GM23338 (cell line): ENCODE results near the gene PBX3.

ENCODE experiments used
- CTCF ChIP-seq, 2 experiments: fragments of 200-600 bp in 1 of 2; sonication (generic) in 1 of 2; conservative IDR thresholded peaks; 2 replicates each; pipeline versions ENCODE4 v1.5.1 to v1.6.1; 2016 to 2017; ENCODE audit warnings: antibody characterized with exemption in 2 of 2, low read depth in 2 of 2, mild to moderate bottlenecking in 2 of 2, moderate library complexity in 1 of 2
- EZH2 ChIP-seq: fragments of 200-600 bp; sonication (generic); IDR thresholded peaks from one replicate; pipeline ENCODE4 v1.8.0; 2017; ENCODE audit warnings: antibody characterized with exemption, mild to moderate bottlenecking, low read depth; ENCODE audit not compliant: unreplicated experiment
- EZH2phosphoT487 ChIP-seq: fragments of 200-600 bp; sonication (generic); IDR thresholded peaks from one replicate; pipeline ENCODE4 v1.8.1; 2018; ENCODE audit warnings: antibody characterized with exemption; ENCODE audit not compliant: unreplicated experiment
- JUNB ChIP-seq: IDR thresholded peaks from one replicate; pipeline ENCODE4 v1.6.1; 2016; ENCODE audit warnings: antibody characterized with exemption; ENCODE audit not compliant: unreplicated experiment
- POLR2AphosphoS5 ChIP-seq: IDR thresholded peaks from 2 replicates; pipeline ENCODE4 v1.6.1; 2016; ENCODE audit warnings: antibody characterized with exemption, low read depth
- TF ChIP-seq, protein P1 (sequence below): IDR thresholded peaks from one replicate; pipeline ENCODE4 v1.6.1; 2018; ENCODE audit warnings: antibody characterized with exemption; ENCODE audit not compliant: unreplicated experiment

DNA sequence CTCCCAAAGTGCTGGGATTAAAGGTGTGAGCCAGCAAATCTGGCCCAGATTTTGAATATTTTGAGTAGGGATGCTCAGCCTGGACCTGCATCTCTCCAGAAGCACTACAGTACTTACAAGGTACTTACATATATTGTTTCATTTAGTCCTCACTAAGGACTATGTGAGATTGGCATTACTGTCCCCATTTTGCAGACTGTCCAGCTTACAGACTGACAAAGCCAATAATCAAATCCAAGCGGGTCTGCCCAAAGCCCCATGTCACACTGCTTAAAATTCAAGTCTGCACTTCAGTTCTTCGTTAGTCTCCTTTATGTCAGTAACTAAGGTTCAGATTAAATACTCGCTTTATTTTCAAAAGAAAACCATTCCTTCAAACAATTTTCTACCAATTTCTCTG, 47.3 kb upstream of the PBX3 start:
- TF ChIP-seq CTCF (conservative IDR thresholded peaks at IDR 0.05; ENCODE audit: low read depth in 2 of 2) (no peak), POLR2AphosphoS5 (no peak), EZH2 (no peak), EZH2phosphoT487 (no peak), JUNB (no peak)
- TF ChIP-seq, protein P1, sequence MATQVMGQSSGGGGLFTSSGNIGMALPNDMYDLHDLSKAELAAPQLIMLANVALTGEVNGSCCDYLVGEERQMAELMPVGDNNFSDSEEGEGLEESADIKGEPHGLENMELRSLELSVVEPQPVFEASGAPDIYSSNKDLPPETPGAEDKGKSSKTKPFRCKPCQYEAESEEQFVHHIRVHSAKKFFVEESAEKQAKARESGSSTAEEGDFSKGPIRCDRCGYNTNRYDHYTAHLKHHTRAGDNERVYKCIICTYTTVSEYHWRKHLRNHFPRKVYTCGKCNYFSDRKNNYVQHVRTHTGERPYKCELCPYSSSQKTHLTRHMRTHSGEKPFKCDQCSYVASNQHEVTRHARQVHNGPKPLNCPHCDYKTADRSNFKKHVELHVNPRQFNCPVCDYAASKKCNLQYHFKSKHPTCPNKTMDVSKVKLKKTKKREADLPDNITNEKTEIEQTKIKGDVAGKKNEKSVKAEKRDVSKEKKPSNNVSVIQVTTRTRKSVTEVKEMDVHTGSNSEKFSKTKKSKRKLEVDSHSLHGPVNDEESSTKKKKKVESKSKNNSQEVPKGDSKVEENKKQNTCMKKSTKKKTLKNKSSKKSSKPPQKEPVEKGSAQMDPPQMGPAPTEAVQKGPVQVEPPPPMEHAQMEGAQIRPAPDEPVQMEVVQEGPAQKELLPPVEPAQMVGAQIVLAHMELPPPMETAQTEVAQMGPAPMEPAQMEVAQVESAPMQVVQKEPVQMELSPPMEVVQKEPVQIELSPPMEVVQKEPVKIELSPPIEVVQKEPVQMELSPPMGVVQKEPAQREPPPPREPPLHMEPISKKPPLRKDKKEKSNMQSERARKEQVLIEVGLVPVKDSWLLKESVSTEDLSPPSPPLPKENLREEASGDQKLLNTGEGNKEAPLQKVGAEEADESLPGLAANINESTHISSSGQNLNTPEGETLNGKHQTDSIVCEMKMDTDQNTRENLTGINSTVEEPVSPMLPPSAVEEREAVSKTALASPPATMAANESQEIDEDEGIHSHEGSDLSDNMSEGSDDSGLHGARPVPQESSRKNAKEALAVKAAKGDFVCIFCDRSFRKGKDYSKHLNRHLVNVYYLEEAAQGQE = no peak
